ENCODE measurements around the gene ARHGEF5.

Gene ARHGEF5

DNA sequence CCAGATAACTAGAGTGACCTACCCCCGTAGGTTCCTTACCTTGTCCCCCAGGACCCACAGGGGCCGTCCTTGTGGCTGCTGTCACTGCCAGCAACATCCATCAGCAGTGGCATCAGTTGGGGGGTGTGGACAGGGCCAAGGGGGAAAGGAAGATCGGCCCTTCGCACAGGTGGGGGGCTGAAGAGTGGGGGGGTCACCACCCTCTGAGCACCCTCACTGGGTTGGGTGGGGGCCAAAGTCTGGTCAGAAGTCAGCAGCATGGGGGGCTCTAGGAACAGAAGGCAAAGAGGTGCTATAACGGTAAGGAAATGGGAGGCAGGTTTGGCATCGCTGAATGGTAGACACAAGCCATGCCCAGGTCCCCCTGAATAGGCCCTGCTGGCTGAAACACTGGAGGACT, 43.7 kb downstream of the ARHGEF5 start:
- H3K27ac ChIP-seq (ENCODE audit: low read depth in 2 of 2, low read length in 2 of 2): no peak overlapping the region
- H3K36me3 ChIP-seq (ENCODE audit: control insufficient read depth in 2 of 2, insufficient read depth in 2 of 2, low read length in 2 of 2): no peaks in the 10 kb centered on the region
- no peaks in the 10 kb centered on the region for H3K4me1 ChIP-seq (ENCODE audit: control insufficient read depth in 2 of 2, insufficient read depth in 2 of 2, low read length in 2 of 2)
- H3K27me3 ChIP-seq (ENCODE audit: control insufficient read depth in 2 of 2, insufficient read depth in 2 of 2, low read length in 2 of 2): no peaks in the 10 kb centered on the region
- no peak overlapping the region for H3K9ac ChIP-seq (ENCODE audit: low read depth in 1 of 2, low read length in 2 of 2)
- H3K4me3 ChIP-seq (ENCODE audit: low read length in 2 of 2): no peak overlapping the region
- no peaks in the 10 kb centered on the region for H3K9me3 ChIP-seq (ENCODE audit: control insufficient read depth in 2 of 2, low read length in 2 of 2)

DNA sequence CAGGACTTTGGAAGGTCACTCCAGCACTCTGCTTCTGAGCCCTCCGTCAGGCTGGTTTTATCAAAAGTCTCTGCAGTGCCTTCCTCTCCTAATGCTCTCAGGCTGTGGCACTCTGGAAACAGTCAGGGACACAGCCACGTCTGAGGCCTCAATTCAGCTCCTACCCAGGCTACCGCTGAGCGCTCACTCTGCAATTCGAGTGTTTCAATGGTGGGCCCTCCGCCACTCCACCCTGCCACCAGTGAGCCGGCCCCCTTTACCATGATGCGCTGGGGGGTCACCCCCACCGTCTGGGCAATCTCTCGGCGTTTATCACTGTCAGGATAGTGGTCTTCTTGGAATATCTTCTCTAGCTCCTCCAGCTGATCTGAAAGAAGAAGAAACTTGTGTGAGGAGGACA, 44.7 kb downstream of the ARHGEF5 start:
- Histone ChIP-seq H3K36me3 (ENCODE audit: control insufficient read depth in 2 of 2, insufficient read depth in 2 of 2, low read length in 2 of 2) (no peaks in the 10 kb centered on the region), H3K27me3 (ENCODE audit: control insufficient read depth in 2 of 2, insufficient read depth in 2 of 2, low read length in 2 of 2) (no peaks in the 10 kb centered on the region), H3K27ac (ENCODE audit: low read depth in 2 of 2, low read length in 2 of 2) (no peak overlapping the region), H3K9ac (ENCODE audit: low read depth in 1 of 2, low read length in 2 of 2) (no peak overlapping the region), H3K4me3 (ENCODE audit: low read length in 2 of 2) (no peak overlapping the region), H3K9me3 (ENCODE audit: control insufficient read depth in 2 of 2, low read length in 2 of 2) (no peaks in the 10 kb centered on the region), H3K4me1 (ENCODE audit: control insufficient read depth in 2 of 2, insufficient read depth in 2 of 2, low read length in 2 of 2) (no peaks in the 10 kb centered on the region)

DNA sequence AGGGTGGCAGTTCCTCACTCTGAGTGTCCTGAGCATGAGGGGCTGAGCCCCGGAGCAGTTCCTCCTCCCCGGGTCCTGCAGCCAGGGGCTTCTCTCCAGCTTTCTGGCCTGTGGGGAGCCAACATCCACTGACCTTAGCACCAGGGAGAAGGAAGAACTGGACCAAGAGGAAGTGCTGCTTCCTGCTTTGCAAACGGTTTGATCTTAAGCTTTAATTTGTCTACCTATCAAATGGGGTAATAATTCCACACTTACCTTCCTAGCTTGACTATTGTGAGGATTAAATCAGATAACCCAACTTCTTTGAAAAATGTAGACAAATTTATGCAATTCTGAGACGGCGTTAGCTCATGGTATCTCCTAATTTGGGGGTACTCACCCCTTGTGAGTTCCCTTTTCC, 46.3 kb downstream of the ARHGEF5 start:
- Histone ChIP-seq H3K36me3 (ENCODE audit: control insufficient read depth in 2 of 2, insufficient read depth in 2 of 2, low read length in 2 of 2) (no peaks in the 10 kb centered on the region), H3K4me3 (ENCODE audit: low read length in 2 of 2) (no peak overlapping the region), H3K27ac (ENCODE audit: low read depth in 2 of 2, low read length in 2 of 2) (no peak overlapping the region), H3K9ac (ENCODE audit: low read depth in 1 of 2, low read length in 2 of 2) (no peak overlapping the region), H3K27me3 (ENCODE audit: control insufficient read depth in 2 of 2, insufficient read depth in 2 of 2, low read length in 2 of 2) (no peaks in the 10 kb centered on the region), H3K4me1 (ENCODE audit: control insufficient read depth in 2 of 2, insufficient read depth in 2 of 2, low read length in 2 of 2) (no peaks in the 10 kb centered on the region), H3K9me3 (ENCODE audit: control insufficient read depth in 2 of 2, low read length in 2 of 2) (no peaks in the 10 kb centered on the region)

GRCh38 chr7:144403102-144403501, 47.9 kb downstream of the ARHGEF5 start:
- Histone ChIP-seq H3K27ac (ENCODE audit: low read depth in 2 of 2, low read length in 2 of 2) (no peak overlapping the region), H3K9me3 (ENCODE audit: control insufficient read depth in 2 of 2, low read length in 2 of 2) (no peaks in the 10 kb centered on the region), H3K4me1 (ENCODE audit: control insufficient read depth in 2 of 2, insufficient read depth in 2 of 2, low read length in 2 of 2) (no peaks in the 10 kb centered on the region), H3K27me3 (ENCODE audit: control insufficient read depth in 2 of 2, insufficient read depth in 2 of 2, low read length in 2 of 2) (no peaks in the 10 kb centered on the region), H3K4me3 (ENCODE audit: low read length in 2 of 2) (no peak overlapping the region), H3K36me3 (ENCODE audit: control insufficient read depth in 2 of 2, insufficient read depth in 2 of 2, low read length in 2 of 2) (no peaks in the 10 kb centered on the region), H3K9ac (ENCODE audit: low read depth in 1 of 2, low read length in 2 of 2) (no peak overlapping the region)

GRCh38 chr7:144403649-144404061, 48.5 kb downstream of the ARHGEF5 start, which contains the start of gene NOBOX:
Gene NOBOX (minus strand): TSS chr7:144403693.
- Histone ChIP-seq H3K36me3 (ENCODE audit: control insufficient read depth in 2 of 2, insufficient read depth in 2 of 2, low read length in 2 of 2) (no peaks in the 10 kb centered on the region), H3K4me3 (ENCODE audit: low read length in 2 of 2) (no peak within 1 kb of the TSS), H3K9ac (ENCODE audit: low read depth in 1 of 2, low read length in 2 of 2) (no peak within 1 kb of the TSS), H3K27me3 (ENCODE audit: control insufficient read depth in 2 of 2, insufficient read depth in 2 of 2, low read length in 2 of 2) (no peaks in the 10 kb centered on the region), H3K9me3 (ENCODE audit: control insufficient read depth in 2 of 2, low read length in 2 of 2) (no peaks in the 10 kb centered on the region), H3K27ac (ENCODE audit: low read depth in 2 of 2, low read length in 2 of 2) (no peak within 1 kb of the TSS), H3K4me1 (ENCODE audit: control insufficient read depth in 2 of 2, insufficient read depth in 2 of 2, low read length in 2 of 2) (no peaks in the 10 kb centered on the region)

GRCh38 chr7:144404946-144405345, 49.7 kb downstream of the ARHGEF5 start:
- no peaks in the 10 kb centered on the region for H3K9me3 ChIP-seq (ENCODE audit: control insufficient read depth in 2 of 2, low read length in 2 of 2)
- H3K36me3 ChIP-seq (ENCODE audit: control insufficient read depth in 2 of 2, insufficient read depth in 2 of 2, low read length in 2 of 2): no peaks in the 10 kb centered on the region
- H3K27ac ChIP-seq (ENCODE audit: low read depth in 2 of 2, low read length in 2 of 2): no peak overlapping the region
- H3K27me3 ChIP-seq (ENCODE audit: control insufficient read depth in 2 of 2, insufficient read depth in 2 of 2, low read length in 2 of 2): peaks cover 0 to 3% of the 10 kb centered on the region in 2 donors
- no peak overlapping the region for H3K4me3 ChIP-seq (ENCODE audit: low read length in 2 of 2)
- no peaks in the 10 kb centered on the region for H3K4me1 ChIP-seq (ENCODE audit: control insufficient read depth in 2 of 2, insufficient read depth in 2 of 2, low read length in 2 of 2)
- no peak overlapping the region for H3K9ac ChIP-seq (ENCODE audit: low read depth in 1 of 2, low read length in 2 of 2)

GRCh38 chr7:144407266-144407931, 52.2 kb downstream of the ARHGEF5 start:
- no peaks in the 10 kb centered on the region for H3K9me3 ChIP-seq (ENCODE audit: control insufficient read depth in 2 of 2, low read length in 2 of 2)
- no peak overlapping the region for H3K4me3 ChIP-seq (ENCODE audit: low read length in 2 of 2)
- H3K27ac ChIP-seq (ENCODE audit: low read depth in 2 of 2, low read length in 2 of 2): no peak overlapping the region
- H3K36me3 ChIP-seq (ENCODE audit: control insufficient read depth in 2 of 2, insufficient read depth in 2 of 2, low read length in 2 of 2): no peaks in the 10 kb centered on the region
- no peak overlapping the region for H3K9ac ChIP-seq (ENCODE audit: low read depth in 1 of 2, low read length in 2 of 2)
- H3K27me3 ChIP-seq (ENCODE audit: control insufficient read depth in 2 of 2, insufficient read depth in 2 of 2, low read length in 2 of 2): peaks cover 0 to 4% of the 10 kb centered on the region in 2 donors
- H3K4me1 ChIP-seq (ENCODE audit: control insufficient read depth in 2 of 2, insufficient read depth in 2 of 2, low read length in 2 of 2): no peaks in the 10 kb centered on the region

GRCh38 chr7:144408121-144408520, 52.9 kb downstream of the ARHGEF5 start:
- H3K4me3 ChIP-seq (ENCODE audit: low read length in 2 of 2): no peak overlapping the region
- H3K27me3 ChIP-seq (ENCODE audit: control insufficient read depth in 2 of 2, insufficient read depth in 2 of 2, low read length in 2 of 2): peaks cover 0 to 4% of the 10 kb centered on the region in 2 donors
- H3K9me3 ChIP-seq (ENCODE audit: control insufficient read depth in 2 of 2, low read length in 2 of 2): no peaks in the 10 kb centered on the region
- H3K27ac ChIP-seq (ENCODE audit: low read depth in 2 of 2, low read length in 2 of 2): no peak overlapping the region
- H3K9ac ChIP-seq (ENCODE audit: low read depth in 1 of 2, low read length in 2 of 2): no peak overlapping the region
- no peaks in the 10 kb centered on the region for H3K36me3 ChIP-seq (ENCODE audit: control insufficient read depth in 2 of 2, insufficient read depth in 2 of 2, low read length in 2 of 2)
- H3K4me1 ChIP-seq (ENCODE audit: control insufficient read depth in 2 of 2, insufficient read depth in 2 of 2, low read length in 2 of 2): no peaks in the 10 kb centered on the region

DNA sequence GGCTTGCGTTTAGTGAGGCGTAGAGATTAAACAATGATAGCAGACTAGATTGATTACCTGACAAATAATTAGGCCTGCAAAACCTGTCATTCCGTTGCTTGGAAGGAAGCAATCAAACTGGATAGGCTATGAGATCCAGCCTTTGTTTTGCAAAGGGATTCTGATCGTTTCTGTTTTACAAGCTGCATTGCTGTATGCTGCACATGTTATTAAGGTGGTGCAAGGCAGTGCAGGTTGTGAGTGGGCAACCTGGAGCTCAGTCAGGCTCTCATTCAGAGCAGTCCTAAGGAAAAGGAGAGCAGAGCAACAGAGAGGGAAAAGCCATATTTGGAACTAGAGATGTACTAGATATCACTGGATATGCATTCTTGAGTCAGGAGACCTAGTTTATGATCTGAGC, 55.2 kb downstream of the ARHGEF5 start:
- no peak overlapping the region for H3K4me3 ChIP-seq (ENCODE audit: low read length in 2 of 2)
- H3K27me3 ChIP-seq (ENCODE audit: control insufficient read depth in 2 of 2, insufficient read depth in 2 of 2, low read length in 2 of 2): peaks cover 0 to 4% of the 10 kb centered on the region in 2 donors
- H3K4me1 ChIP-seq (ENCODE audit: control insufficient read depth in 2 of 2, insufficient read depth in 2 of 2, low read length in 2 of 2): no peaks in the 10 kb centered on the region
- H3K36me3 ChIP-seq (ENCODE audit: control insufficient read depth in 2 of 2, insufficient read depth in 2 of 2, low read length in 2 of 2): no peaks in the 10 kb centered on the region
- no peaks in the 10 kb centered on the region for H3K9me3 ChIP-seq (ENCODE audit: control insufficient read depth in 2 of 2, low read length in 2 of 2)
- no peak overlapping the region for H3K9ac ChIP-seq (ENCODE audit: low read depth in 1 of 2, low read length in 2 of 2)
- H3K27ac ChIP-seq (ENCODE audit: low read depth in 2 of 2, low read length in 2 of 2): no peak overlapping the region

GRCh38 chr7:144414815-144415214, 59.6 kb downstream of the ARHGEF5 start:
- H3K9ac ChIP-seq (ENCODE audit: low read depth in 1 of 2, low read length in 2 of 2): no peak overlapping the region
- H3K9me3 ChIP-seq (ENCODE audit: control insufficient read depth in 2 of 2, low read length in 2 of 2): no peaks in the 10 kb centered on the region
- no peak overlapping the region for H3K27ac ChIP-seq (ENCODE audit: low read depth in 2 of 2, low read length in 2 of 2)
- peaks cover 0 to 2% of the 10 kb centered on the region in 2 donors for H3K27me3 ChIP-seq (ENCODE audit: control insufficient read depth in 2 of 2, insufficient read depth in 2 of 2, low read length in 2 of 2)
- H3K36me3 ChIP-seq (ENCODE audit: control insufficient read depth in 2 of 2, insufficient read depth in 2 of 2, low read length in 2 of 2): no peaks in the 10 kb centered on the region
- no peaks in the 10 kb centered on the region for H3K4me1 ChIP-seq (ENCODE audit: control insufficient read depth in 2 of 2, insufficient read depth in 2 of 2, low read length in 2 of 2)
- H3K4me3 ChIP-seq (ENCODE audit: low read length in 2 of 2): no peak overlapping the region

Measured in mucosa of rectum (tissue), 2 donors.